Liver (tissue), 3 donors: ENCODE results near the gene AFF2.

Source experiments
- CTCF ChIP-seq: fragments of 150-350 bp; IDR thresholded peaks from 2 replicates; pipeline ENCODE4 v1.5.1; 2017; ENCODE audit warnings: improper control_type of control experiment, low read depth, low read length; ENCODE audit not compliant: missing input control
- JUND ChIP-seq, 2 donors: IDR thresholded peaks; 2 replicates each; pipeline ENCODE4 v1.6.1; 2016; ENCODE audit warnings: antibody characterized with exemption in 2 of 2
- TAF1 ChIP-seq: conservative IDR thresholded peaks from 2 replicates; pipeline ENCODE4 v1.6.1; 2016; ENCODE audit warnings: antibody characterized with exemption, mild to moderate bottlenecking
- donor health status: healthy.
- donor health status: healthy.

DNA sequence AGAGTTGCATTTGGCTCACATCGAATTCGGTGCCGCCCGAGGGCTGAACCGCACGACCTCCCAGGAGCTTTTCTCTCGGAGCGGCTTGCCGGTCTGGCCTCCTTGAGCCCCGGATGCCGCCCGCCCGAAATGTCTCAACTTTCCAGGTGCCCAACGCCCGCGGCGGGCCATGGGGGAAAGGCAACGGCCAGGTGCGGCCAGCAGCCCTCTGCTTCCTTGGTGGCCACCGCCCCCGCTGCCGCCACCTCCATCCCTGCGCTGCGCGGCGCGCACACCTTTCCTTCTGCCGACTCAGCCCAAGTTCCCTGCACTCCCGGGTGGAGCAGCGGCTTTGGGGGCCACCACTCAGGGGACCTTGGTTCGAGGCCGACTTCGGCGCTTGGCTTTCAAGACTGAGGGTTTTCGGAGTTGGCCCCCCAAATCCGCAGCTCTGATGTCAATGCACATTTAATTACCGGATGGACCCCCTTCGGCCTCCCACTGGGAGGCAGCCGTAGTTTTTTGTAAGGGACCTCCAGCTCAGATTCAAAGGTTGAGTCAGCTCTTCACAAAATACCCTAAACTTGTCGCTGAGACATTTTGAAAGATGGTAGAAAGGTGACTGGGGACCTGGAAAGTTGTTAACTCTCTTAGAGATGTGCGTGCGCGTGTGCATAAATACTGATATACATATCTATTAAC, 1.1 kb downstream of the AFF2 start:
- TF ChIP-seq CTCF, result no peak
- TF ChIP-seq JUND (IDR thresholded peaks at IDR 0.05), result no peak
- TF ChIP-seq TAF1, result no peak
